NOMO-1 treated with DMSO at 0.1 percent for 48 hours (cell line): ENCODE data around the gene PLEKHA5.
A peak's percentile ranks its signal among the peaks of the same experiment; 100 is the strongest.

Experiments
- DNase-seq: peaks from one replicate; lab custom pipeline; 2025; ENCODE audit not compliant: unreplicated experiment; lab: John Stamatoyannopoulos, UW

PLEKHA5 gene

DNA sequence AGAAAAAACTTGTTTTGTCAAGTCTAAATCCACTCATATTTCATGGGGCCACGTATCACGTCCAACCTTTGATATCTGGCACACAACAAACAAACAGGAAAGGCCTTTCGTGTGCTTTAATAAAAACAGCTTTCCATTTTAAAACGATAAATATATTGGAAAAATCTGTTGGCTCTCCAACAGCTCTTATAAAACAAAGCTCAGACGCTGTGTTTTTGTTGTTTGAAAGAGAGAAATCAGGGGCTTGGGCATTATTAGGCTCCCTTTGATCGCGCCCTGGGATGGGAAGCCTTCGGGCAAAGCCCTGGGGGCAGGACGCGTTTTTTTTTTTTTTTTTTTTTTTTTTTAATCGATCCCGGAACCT lies 429 bp upstream of the PLEKHA5 start:
- peak; percentile 41 for DNase-seq

DNA sequence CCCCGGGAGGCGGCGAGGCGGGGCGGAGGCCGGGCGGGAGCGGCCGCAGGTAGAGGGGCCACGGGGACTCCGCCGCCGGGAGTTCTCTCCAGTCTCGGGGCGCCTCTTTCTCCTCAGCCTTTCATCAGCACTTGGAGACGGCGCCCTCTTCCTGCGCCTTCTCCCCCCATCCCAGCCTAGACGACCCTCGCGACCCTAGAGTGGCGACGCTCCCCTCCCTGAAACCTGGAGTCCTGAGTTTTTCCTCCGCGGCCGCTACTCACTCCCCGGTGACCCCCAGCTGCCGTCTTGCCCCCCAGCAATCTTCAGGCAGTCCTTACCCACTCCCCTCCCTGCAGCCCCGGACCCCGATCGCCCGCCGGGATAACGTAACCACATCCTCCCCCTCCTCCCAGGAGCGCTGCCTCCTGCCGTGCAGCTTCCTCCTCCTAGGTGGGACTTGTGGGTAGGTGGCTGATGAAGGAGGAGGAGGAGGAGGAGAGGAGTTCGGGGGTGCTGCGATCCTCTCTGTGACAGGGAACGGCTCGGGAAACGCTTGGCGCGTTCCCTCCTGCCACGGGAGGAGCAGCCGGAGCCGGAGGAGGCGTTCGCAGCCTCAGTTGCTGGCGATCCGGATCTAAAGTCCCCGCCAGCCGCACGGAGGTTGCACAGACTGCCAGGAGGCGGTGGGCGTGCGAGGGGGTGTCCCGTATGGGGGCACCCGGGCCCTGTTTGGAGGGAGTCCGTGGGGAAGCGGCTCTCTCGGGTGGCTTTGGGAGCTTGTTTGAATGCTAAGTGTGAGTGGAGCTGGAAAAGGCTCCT lies 891 bp downstream of the PLEKHA5 start:
- DNase-seq: no peak

DNA sequence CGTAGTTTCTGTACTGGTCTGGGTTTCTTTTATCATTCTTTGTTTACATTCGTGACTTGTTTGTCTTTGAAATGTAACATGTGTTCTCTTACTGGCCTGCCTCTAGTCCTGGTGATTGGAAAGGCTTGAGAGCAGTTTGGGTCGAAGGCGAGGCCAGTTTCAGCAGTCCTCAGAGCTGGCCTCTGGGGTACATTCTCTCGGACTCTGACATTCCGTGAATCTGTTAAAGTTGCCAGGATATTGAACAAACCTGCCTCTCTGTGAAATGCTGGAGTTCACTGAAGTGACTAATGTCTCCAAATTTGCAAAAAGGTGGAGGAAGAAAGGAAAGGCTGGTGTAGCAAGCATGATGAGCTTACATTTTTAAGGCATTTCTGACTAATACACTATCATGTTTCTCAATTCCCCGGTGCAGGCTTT lies 1.5 kb downstream of the PLEKHA5 start:
- peak; percentile 14 for DNase-seq

DNA sequence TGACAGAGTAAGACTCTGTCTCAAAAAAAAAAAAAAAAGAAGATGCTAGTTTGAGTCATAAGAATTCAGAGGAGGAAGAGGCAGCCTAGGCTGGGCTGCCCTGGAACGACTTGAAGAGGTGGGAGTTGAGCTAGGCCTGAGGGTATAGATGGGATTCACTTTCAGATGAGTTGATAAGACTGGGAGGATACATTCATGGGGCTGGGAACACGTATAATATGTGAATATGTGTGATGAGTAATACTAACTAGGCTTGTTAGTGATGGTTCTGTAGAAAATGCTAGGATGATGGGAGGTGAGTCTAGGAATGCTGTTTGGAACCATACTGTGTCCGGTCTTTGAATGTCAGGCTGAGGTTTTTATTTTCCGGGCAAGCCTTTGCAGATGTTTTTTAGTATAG lies 9.0 kb downstream of the PLEKHA5 start:
- DNase-seq: no peak

DNA sequence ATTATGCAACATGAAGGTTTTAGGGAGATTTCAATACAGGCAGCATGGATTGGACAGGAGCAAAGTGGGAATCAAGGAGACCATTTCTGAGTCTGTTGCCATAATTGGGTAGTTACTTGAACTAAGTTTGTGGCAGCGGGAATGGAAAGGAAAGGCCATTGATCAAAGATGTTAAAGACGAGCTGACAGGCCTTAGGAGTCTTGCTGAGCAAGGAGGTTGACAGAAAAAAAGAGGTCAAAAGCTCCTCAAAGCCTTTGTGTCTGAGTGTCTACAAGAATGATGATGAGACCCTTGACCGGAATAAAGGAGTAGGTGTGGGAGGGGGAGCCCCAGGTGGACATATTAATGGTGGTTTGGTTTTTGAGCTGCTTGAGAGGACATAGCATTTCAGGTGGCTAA lies 9.4 kb downstream of the PLEKHA5 start:
- DNase-seq: no peak

DNA sequence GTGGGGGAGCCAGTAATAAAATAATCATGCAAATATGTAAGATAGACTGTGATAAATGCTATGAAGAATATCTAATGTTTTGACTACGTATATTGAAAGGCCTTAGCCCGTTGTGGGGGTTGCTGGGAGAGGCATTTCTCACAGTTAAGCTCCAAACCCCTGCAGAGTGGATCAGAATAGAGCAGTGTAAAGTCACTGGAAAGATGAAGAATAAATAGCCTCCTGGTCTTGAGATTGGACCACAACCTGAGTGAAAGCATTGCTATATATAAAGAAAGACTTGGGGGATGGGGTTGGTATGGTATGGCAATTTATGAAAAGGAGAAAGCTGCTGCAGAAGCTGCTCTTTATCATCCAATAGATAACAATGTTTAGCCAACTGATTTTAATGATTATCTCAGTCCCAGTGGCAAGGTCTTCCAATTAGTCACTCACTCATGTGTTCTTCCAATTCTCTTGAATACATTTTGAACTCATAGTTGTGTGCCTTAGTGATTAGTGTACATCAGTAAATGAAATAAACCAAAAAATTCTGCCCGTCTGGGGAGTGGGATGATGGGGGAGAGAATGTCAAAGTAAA lies 10.2 kb downstream of the PLEKHA5 start:
- DNase-seq: no peak

DNA sequence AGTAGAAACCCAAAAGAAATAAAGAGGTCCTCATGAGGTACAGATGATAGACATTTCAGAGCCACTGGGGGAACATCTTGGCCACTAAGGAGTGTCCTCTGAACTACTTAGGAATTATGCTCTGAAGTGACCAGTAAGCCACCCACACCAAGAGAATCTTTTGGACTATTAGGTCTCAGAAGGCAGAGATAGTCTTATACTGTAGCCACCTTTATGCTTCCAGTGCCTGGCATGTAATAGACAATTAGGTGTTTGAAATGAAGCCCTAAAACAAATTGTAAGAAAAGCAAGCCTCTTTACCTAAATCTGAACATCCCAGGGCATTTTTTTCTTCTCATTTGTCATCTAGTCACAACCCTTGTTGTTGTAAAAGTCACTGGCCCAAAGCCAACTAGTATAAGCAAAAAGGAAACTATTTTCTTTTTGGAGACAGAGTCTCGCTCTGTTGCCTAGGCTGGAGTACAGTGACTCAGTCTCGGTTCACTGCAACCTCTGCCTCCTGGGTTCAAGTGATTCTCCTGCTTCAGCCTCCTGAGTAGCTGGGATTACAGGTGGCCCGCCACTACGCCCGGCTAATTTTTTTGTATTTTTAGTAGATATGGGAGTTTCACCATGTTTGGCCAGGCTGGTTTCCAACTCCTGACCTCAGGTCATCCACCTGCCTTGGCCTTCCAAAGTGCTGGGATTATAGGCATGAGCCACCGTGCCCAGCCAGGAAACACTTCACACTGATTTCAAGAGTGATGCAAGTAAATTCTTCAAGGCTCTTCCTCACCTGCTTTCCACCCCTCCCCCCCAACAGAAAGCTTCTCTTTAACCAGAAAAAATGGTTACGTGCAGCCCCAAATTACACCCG lies 11.1 kb downstream of the PLEKHA5 start:
- no peak for DNase-seq

DNA sequence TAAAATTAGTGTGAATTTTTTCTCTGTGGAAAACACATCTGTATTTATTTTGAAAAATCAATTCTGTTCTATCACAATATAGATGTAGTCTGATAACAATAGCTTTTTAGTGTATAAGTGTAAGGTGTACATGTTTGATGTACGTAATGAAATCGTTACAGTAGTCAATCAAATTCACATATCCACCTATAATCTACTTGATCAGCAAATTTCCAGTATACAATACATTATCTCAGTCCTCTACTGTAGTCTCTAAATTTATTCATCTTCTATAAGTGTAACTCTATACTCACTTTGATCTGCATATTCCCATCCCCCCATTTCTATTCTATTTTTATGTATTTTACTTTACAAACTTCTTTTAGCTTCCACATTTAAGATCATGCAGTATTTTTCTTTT lies 13.0 kb downstream of the PLEKHA5 start:
- DNase-seq: no peak

DNA sequence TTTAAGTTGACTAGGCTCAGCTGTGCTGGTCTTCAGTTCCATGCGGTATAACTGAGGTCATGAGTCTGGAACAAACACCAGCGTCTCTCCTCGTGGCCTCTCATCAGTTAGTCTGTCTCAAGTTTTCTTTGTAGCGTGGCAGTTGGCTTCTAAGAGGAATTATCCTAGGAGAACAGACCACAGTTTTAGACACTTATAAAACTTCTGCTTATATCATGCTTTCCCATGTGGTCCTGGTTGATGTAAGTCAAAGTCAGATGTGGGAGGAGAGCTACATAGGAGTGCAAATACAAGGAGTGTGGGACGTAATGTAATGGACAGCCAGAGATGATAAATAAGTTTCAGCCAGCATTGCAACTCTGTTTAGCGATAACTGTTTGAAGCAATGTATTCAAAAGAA lies 14.8 kb downstream of the PLEKHA5 start:
- no peak for DNase-seq

DNA sequence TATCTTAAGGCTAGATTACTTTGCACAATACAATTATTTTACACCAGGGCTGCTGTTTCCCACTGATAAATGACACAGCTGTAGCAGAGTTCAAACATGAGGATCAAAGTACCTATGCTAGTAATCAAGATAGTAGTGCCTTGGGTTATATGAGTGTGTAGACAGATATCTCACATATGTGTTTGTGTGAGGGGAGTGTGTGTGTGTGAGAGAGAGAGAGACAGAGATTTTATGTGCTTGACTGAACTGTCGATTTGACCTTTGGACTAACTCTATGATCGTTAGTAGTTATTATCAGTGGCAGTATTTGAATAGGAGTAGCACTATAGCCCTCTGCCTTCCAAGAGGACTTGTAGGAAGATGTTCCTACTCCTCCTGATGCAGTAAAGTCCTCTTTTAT lies 15.5 kb downstream of the PLEKHA5 start:
- DNase-seq: no peak

DNA sequence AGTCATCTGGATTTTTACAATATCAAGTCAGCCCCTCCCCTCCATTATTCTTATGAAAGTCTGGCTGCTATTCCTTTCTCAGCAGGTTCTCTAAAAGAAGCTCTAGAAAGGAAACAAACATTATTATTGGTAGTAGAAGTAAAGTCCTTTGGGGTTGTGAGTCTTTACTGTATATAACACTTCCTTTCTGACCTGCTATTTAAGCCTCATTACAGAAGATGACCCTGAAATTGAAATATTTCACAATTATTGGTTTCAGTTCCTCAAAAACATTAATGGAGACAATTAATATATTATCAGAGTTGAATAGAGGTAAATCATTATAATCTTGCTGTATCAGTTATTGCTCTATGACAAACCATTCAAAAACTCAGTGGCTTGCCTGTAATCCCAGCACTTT lies 19.3 kb downstream of the PLEKHA5 start:
- DNase-seq: no peak

DNA sequence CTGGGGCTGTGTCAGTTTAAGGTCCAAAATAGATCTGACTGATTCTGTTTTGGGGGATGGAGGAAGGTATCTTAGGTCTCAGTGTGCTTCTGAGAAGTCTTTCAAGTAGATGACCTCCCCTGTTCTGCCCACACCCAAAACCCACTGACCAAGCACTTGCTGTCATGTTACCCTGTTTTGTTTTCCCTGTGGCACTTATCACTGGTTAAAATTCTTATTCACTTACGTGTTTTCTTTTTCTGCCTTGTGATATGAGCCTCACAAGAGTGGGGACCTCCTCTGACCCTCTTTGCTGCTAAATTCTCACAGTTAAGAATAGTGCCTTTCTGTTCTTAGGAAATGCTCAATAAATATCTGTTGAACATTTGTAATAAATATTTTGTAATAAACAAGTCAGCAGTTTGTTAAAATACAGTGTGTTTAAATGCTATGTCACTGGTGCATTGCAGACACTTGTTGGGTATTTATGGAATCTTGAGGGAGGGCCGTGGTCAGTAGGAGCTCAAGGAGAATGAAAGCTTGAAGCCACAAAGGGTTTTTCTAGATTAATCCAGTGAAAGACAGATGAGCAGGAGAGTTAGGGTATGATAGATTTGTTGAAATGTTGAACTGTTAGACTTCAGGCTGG lies 20.9 kb downstream of the PLEKHA5 start:
- DNase-seq: no peak

DNA sequence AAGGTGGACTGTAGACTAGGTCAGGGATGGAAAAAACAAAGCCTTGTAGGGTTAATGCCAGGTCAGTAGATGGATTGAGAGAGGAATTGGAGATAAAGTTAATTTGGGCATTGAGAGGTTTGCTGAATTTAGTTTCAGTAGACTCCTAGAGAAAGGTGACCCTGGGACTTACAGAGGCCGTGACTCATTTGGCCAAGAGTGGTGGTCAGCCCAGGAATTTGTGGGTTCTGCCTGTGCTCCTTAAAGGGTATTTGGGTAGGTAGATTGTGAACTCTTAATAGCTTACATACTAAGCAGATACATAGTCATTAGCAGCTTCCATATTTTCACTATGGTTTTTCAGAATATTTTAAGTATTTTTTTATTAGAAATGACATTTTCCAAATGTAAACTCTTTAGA lies 21.8 kb downstream of the PLEKHA5 start:
- DNase-seq: no peak

DNA sequence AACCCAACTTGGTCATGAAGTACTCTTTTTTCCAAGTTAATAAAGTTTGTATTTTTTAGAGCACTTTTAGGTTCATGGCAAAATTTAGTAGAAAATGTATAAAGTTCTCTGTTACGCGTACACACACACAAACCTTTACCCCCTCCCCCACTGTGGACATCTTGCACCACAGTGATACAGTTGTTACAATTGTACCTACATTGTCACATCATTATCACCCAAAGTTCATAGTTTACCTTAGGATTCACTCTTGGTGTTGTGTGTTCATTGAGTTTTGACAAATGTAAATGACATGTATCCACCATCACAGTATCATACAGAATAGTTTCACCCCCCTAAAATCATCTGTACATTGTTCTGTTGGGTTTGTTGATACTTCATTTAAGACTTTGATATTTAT lies 23.9 kb downstream of the PLEKHA5 start:
- no peak for DNase-seq

DNA sequence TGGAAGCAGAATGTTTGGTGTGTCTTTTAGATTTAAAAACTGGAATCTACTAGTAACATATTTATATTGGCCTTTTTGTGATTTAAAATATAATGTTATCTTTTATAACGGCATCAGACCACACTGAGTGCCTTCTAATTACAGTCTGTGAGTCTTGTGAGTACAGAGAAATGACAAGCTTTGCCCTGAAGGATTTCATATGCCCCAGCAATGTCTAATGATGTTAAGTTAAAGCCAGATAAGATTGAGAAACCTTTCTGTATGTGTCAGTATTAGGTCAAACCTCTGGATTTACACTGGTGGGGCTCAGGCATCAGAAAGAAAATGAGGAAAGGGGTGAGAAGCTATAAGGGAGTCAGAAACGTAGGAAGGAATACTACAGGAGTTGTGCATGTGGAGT lies 25.2 kb downstream of the PLEKHA5 start:
- no peak for DNase-seq

DNA sequence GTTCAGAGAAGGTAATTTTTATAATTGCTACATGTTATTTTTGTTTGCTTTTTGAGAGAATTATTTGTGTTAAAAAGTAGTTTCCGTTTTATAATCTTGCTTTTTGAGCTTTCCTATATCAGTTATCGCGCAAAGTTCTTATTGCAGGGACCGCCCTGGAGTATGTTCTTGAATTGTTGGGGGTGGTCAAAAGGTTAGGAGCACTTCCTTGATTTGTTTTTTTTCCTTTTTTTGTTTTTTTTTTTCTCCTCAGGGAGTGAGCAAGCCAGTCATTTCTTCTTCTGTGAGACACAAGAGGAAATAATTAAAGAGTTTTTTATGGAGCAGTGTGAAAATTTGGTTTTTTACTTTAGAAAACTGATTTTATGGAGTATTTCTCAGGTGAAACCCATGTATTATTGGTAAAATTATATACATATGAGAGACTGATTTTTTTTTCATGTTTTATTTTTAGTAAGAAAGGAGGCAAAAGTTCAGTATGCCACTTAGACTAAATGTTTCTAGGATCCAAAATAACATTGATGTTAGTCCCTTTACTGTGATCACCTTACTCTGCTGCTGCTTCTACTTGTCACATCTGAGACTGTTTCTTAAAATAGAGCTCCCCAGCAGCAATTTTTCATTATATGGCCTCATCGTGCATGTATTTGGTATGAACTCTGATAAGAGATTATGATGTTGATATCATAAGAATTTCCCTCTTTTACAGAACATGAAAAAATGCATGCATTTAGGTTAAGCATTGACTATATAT lies 26.6 kb downstream of the PLEKHA5 start:
- DNase-seq: no peak

DNA sequence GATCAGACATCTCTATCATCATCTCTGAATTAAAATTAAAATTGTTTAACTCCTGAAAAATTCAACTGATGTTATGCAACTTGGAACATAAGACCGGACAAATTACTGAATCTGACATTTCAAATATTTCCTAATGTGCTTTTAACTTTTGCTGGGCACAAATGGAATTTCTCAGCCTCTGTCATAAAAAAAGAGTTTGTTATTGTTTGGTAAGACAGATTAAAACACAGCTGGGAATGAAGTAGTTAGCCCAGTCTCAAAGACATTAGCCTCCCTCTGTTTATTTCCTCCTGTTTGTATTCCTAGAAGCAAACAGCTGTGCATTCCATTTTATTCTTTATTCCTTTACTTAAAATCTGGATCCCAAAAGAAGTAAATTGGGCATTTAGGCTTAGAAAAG lies 29.4 kb downstream of the PLEKHA5 start:
- DNase-seq: no peak

DNA sequence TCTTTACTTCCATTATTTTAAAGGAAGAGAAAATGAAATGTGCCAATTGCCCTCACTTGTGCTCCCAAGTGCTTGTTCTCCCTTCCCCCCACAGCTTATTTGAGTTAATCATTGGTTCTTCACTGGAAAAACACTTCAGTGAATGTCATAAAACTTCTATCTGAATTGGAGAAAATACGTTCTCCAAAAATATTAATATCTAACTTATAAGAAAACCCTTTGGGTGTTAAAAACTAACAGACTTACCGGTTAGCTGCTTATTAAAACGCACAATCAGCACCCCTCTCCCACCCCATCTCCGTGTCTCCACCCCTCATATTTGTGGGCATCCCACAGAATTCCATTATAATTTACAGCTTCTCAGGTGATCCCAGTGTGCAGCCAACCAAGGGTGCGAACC lies 31.7 kb downstream of the PLEKHA5 start:
- no peak for DNase-seq

DNA sequence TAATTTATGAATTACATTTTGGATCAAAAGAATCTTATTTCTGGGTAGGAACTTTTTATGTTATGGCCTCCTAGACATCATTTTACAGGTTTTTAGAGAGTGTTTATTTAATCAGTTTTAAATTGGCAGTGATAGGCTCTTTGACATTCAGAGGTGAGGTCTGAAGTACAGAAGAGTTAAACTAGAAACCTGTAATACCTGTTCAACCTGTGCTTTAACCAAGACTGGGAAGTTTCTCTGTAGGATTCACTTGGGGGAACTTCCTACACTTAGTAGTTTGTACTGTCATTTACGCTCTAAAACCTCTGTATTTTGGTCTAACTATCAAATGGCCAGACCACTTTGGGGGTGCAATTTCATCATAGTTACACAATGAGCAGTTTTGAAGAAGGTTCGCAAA lies 35.9 kb downstream of the PLEKHA5 start:
- no peak for DNase-seq

DNA sequence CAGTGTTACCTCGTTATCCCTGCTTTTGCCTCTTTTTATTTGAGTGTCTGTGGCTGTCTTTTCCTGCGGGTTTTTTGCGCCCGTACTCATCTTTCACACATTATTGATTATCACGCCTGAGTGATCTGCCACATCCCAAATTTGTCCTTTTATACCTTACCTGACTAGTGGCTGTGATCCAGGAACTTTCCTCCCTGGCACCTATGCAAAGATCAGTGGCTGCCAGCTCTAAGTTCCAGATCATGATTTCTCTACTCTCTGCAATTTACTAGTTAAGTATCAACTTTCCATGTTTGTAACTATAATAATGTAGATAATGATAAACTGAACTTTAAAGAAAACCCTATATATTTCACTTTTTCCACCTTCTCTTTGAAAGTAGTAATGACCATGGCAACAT lies 36.9 kb downstream of the PLEKHA5 start:
- DNase-seq: no peak

DNA sequence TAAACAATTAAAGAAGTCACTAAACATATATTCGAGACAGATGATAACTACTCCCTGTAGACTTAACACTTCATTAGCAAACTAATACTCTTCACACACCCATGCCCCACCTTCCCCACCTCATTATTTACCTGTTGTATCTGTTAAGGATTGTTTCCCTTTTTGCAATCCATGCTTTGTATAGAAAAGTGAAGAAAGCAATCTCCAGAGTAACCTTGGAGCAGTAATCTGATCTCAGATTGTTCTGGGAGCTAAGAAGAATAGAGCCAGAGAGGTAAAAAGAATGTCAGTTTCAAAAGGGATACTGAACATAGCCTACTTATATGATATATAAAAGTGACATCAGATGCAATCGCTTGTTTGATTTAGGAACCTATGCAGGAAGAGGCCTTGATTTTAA lies 37.4 kb downstream of the PLEKHA5 start:
- no peak for DNase-seq
